Heart left ventricle (tissue), 16 donors: ENCODE measurements around the gene CREBBP. TPM values are rescaled to one million over a fixed set of nuclear protein-coding genes. Genes with fewer than 3 reads are reported as not detected.

ENCODE experiments used
- ATAC-seq, 4 donors: fragments of 200-7000 bp; cut with Tn5 transposase; one replicate each; pipeline ENCODE4 v1.9.1; 2020 to 2022; ENCODE audit warnings: moderate library complexity in 4 of 4, mild to moderate bottlenecking in 3 of 4, moderate number of reproducible peaks in 1 of 4
- DNase-seq, 5 donors: peaks; one replicate each; pipeline ENCODE4 v3.0.0-alpha.2; 2020
- H3K27ac ChIP-seq, 12 donors: fragments of 200-600 bp; sonication (generic) in 4 of 12; one replicate each; pipeline versions ENCODE4 v1.5.0 to v1.8.0; 2016 to 2022; ENCODE audit warnings: mild to moderate bottlenecking in 2 of 12
- H3K27me3 ChIP-seq, 9 donors: fragments of 200-600 bp; sonication (generic) in 2 of 9; one replicate each; pipeline versions ENCODE4 v1.5.1 to v1.8.0; 2016 to 2022; ENCODE audit warnings: mild to moderate bottlenecking in 3 of 9
- H3K36me3 ChIP-seq, 9 donors: fragments of 200-600 bp; sonication (generic) in 2 of 9; one replicate each; pipeline versions ENCODE4 v1.5.0 to v1.8.0; 2018 to 2022; ENCODE audit warnings: mild to moderate bottlenecking in 2 of 9
- H3K4me1 ChIP-seq, 12 donors: fragments of 200-600 bp; sonication (generic) in 4 of 12; one replicate each; pipeline versions ENCODE4 v1.5.0 to v1.8.0; 2016 to 2022; ENCODE audit warnings: mild to moderate bottlenecking in 3 of 12
- H3K4me3 ChIP-seq, 12 donors: fragments of 200-600 bp; sonication (generic) in 4 of 12; one replicate each; pipeline versions ENCODE4 v1.5.0 to v1.8.0; 2017 to 2022; ENCODE audit warnings: mild to moderate bottlenecking in 9 of 12, moderate library complexity in 4 of 12
- H3K9me3 ChIP-seq, 12 donors: fragments of 200-600 bp; sonication (generic) in 4 of 12; one replicate each; pipeline versions ENCODE4 v1.5.0 to v1.8.0; 2016 to 2022; ENCODE audit warnings: mild to moderate bottlenecking in 1 of 12
- CTCF ChIP-seq, 12 donors: fragments of 200-600 bp; sonication (generic) in 4 of 12; IDR thresholded peaks; one replicate each; pipeline versions ENCODE4 v1.5.0 to v1.8.0; 2018 to 2022; ENCODE audit warnings: antibody characterized with exemption in 12 of 12, mild to moderate bottlenecking in 5 of 12
- POLR2A ChIP-seq, 2 donors: fragments of 450-650 bp; IDR thresholded peaks; one replicate each; pipeline ENCODE4 v1.6.1; 2017; ENCODE audit warnings: antibody characterized with exemption in 2 of 2, mild to moderate bottlenecking in 2 of 2, moderate library complexity in 2 of 2
- WGBS, 4 donors: extraction: QIAGEN DNeasy Blood & Tissue Kit in 2 of 4; methylation state at CpG; one replicate each; pipeline versions ENCODE4 v1.1.5 to v1.1.7; 2013 to 2018; 5-methylcytosine and 5-hydroxymethylcytosine counted together
- intact Hi-C, 10 donors: fragments of 100-400 bp; cut with DNase I; formaldehyde crosslinking; loops; one replicate each; pipeline versions ENCODE4 v1.11.1 to v1.14.2; 2022
- polyA plus RNA-seq, 2 donors: library from polyadenylated mRNA; stranded (reverse); fragments of 200-250 nt; gene quantifications; one replicate each; pipeline ENCODE4 v1.2.3, GENCODE V29; 2013
- total RNA-seq, 9 donors: library from RNA; depleted of rRNA in 2 of 9; stranded (reverse); fragments of >200 nt in 2 of 9; fragmentation: NEBNext Ultra II Directional in 3 of 9; extraction: Animal tissue kit (Norgen Biotek cat#: 25700) in 3 of 9; gene quantifications; one replicate each; pipeline versions ENCODE4 v1.1.0 to v1.2.4, GENCODE V29; 2016 to 2023
- donor health status: ischemic (EF 13 %, LVEDD 7.1; RV severe dilation, severe dysfunction).
- donor health status: healthy with polysubstance abuse.
- donor health status: DM: no; HTN: yes; CAD: no.
- donor health status: DM: no; HTN: no; CAD: no.
- donor health status: ischemic (EF 25% LVEDD 6.9; RV normal size, moderate dysfunction).
- donor health status: ischemic (EF 25% LVEDD 5.7; RV mildly dilated, moderate dysfunction).
- donor health status: healthy.
- donor health status: DM: yes; HTN: yes; CAD: no.
- donor health status: ischemic (EF 35%, LVEDD 5.7; RV mildly dilated, moderate dysfunction).
- donor health status: nonischemic (EF 11% LVEDD 7.7; RV severe dilation, severe dysfunction).
- donor health status: DM: yes; HTN: yes; CAD: no.
- donor health status: PGD.
- donor health status: ischemic (EF 29% LVEDD 5.4; RV normal size, mild dysfunction).
- donor health status: nonischemic (EF 23%, LVEDD 6.1; RV moderate dilation, normal function).

The CREBBP gene
- total and polyA plus RNA-seq, 11 donors: 17.1 to 77.6 (median 39.6) TPM

GRCh38 chr16:3731126-3731935 lies 149.2 kb downstream of the CREBBP start:
- Histone ChIP-seq H3K4me1 (no peaks in the 10 kb centered on the region), H3K36me3 (peaks cover 2 to 100% (median 96%) of the 10 kb centered on the region in 9 donors), H3K27me3 (no peaks in the 10 kb centered on the region), H3K4me3 (no peak overlapping the region), H3K9me3 (no peaks in the 10 kb centered on the region), H3K27ac (no peak overlapping the region)
- no peak for DNase-seq
- WGBS, 4 donors: 89 to 94% (median 90%) methylated on average over 32 to 34 of the region's 34 CpGs
- ATAC-seq: peak in 1 of 4 donors; percentile 8
- no peak for TF ChIP-seq CTCF (IDR thresholded peaks at IDR 0.05)
- TF ChIP-seq POLR2A (IDR thresholded peaks at IDR 0.05): no peak
- intact Hi-C loops: no loop called here

- Histone ChIP-seq H3K27ac (no peak overlapping the region), H3K9me3 (no peaks in the 10 kb centered on the region), H3K36me3 (peaks cover 2 to 97% (median 89%) of the 10 kb centered on the region in 9 donors), H3K4me1 (no peaks in the 10 kb centered on the region), H3K4me3 (no peak overlapping the region), H3K27me3 (no peaks in the 10 kb centered on the region)
- DNase-seq: peak in 1 of 5 donors; percentile 37
- intact Hi-C loops: no loop called here
- 84 to 92% (median 86%) methylated on average over 18 to 24 of the region's 24 CpGs for WGBS, 4 donors
- peak in 1 of 4 donors; percentile 8 for ATAC-seq
- TF ChIP-seq POLR2A (IDR thresholded peaks at IDR 0.05): no peak
- no peak for TF ChIP-seq CTCF (IDR thresholded peaks at IDR 0.05)
These were observed 150.1 kb downstream of the CREBBP start for GRCh38 chr16:3730161-3731125.

- no peak for DNase-seq
- TF ChIP-seq POLR2A (IDR thresholded peaks at IDR 0.05) (no peak), CTCF (IDR thresholded peaks at IDR 0.05) (no peak)
- WGBS, 4 donors: 89 to 92% (median 91%) methylated on average over 25 to 49 of the region's 49 CpGs
These were observed 151.1 kb downstream of the CREBBP start for GRCh38 chr16:3729161-3730112.

More at GRCh38 chr16:3729161-3730112, 151.1 kb downstream of the CREBBP start:
- no peak overlapping the region for H3K27ac ChIP-seq
- no peaks in the 10 kb centered on the region for H3K9me3 ChIP-seq
- no peaks in the 10 kb centered on the region for H3K27me3 ChIP-seq
- peak in 2 of 4 donors; percentile 18 to 21 for ATAC-seq
- intact Hi-C loops: no loop called here
- H3K4me3 ChIP-seq: no peak overlapping the region
- H3K4me1 ChIP-seq: no peaks in the 10 kb centered on the region
- H3K36me3 ChIP-seq: peaks cover 0 to 87% (median 79%) of the 10 kb centered on the region in 9 donors
